22Rv1 (cell line): ENCODE measurements around the gene PAX6.

Experiments
- CTCF ChIP-seq: fragments of 450-650 bp; IDR thresholded peaks from 2 replicates; pipeline ENCODE4 v1.5.1; 2017; ENCODE audit warnings: mild to moderate bottlenecking
- ZFX ChIP-seq: fragments of 450-650 bp; IDR thresholded peaks from 2 replicates; pipeline ENCODE4 v1.6.1; 2017; ENCODE audit warnings: antibody characterized with exemption, borderline replicate concordance

- TF ChIP-seq ZFX (no peak), CTCF (no peak)
These were observed 11.4 kb downstream of the PAX6 start for GRCh38 chr11:31799435-31800397.
